MM.1S (cell line): ENCODE measurements around the gene FANCL.
"Not testable (repeated sequence)": the region's sequence is repeated elsewhere in the genome, so short reads cannot be mapped to it uniquely, and the experiment has no call there.

ENCODE experiments used
- DNase-seq: peaks from one replicate; pipeline ENCODE4 v3.0.0-alpha.2; 2015
- H2AFZ ChIP-seq: fragments of 300-600 bp; sonication (generic); 2 replicates; pipeline ENCODE4 v1.6.0; 2016; ENCODE audit warnings: antibody characterized with exemption, low read length
- H3F3A ChIP-seq: fragments of 300-600 bp; sonication (generic); 2 replicates; pipeline ENCODE4 v1.6.1; 2016; ENCODE audit warnings: mild to moderate bottlenecking, antibody characterized with exemption, low read length, moderate library complexity, mixed read lengths; ENCODE audit not compliant: insufficient read depth
- H3K27ac ChIP-seq: fragments of 300-600 bp; sonication (generic); 2 replicates; pipeline ENCODE4 v1.5.1; 2016; ENCODE audit warnings: mild to moderate bottlenecking, low read length
- H3K27me3 ChIP-seq: fragments of 300-600 bp; sonication (generic); replicated peaks from 2 replicates; pipeline ENCODE4 v1.6.0; 2016; ENCODE audit warnings: low read length; ENCODE audit not compliant: insufficient read depth
- H3K36me3 ChIP-seq: fragments of 300-600 bp; sonication (generic); replicated peaks from 2 replicates; pipeline ENCODE4 v1.6.1; 2016; ENCODE audit warnings: mild to moderate bottlenecking, low read length, mixed read lengths; ENCODE audit not compliant: insufficient read depth
- H3K4me1 ChIP-seq: fragments of 300-600 bp; sonication (generic); 2 replicates; pipeline ENCODE4 v1.6.1; 2016; ENCODE audit warnings: low read length, mixed read lengths
- H3K4me2 ChIP-seq: fragments of 300-600 bp; sonication (generic); 2 replicates; pipeline ENCODE4 v1.6.0; 2016; ENCODE audit warnings: low read depth, low read length
- H3K4me3 ChIP-seq: fragments of 300-600 bp; sonication (generic); 2 replicates; pipeline ENCODE4 v1.5.1; 2016; ENCODE audit warnings: low read length, mixed read lengths
- H3K79me2 ChIP-seq: fragments of 300-600 bp; sonication (generic); 2 replicates; pipeline ENCODE4 v1.6.1; 2016; ENCODE audit warnings: mixed run types, low read length, mixed read lengths
- H3K9ac ChIP-seq: fragments of 300-600 bp; sonication (generic); 2 replicates; pipeline ENCODE4 v1.6.1; 2016; ENCODE audit warnings: low read length, mixed read lengths
- H3K9me2 ChIP-seq: fragments of 300-600 bp; sonication (generic); replicated peaks from 2 replicates; pipeline ENCODE4 v1.6.1; 2016; ENCODE audit warnings: mild to moderate bottlenecking, low read length, mixed read lengths; ENCODE audit not compliant: insufficient read depth
- H3K9me3 ChIP-seq: fragments of 300-600 bp; sonication (generic); replicated peaks from 2 replicates; pipeline ENCODE4 v1.6.1; 2016; ENCODE audit warnings: mild to moderate bottlenecking, low read length, mixed read lengths; ENCODE audit not compliant: insufficient read depth
- H4K20me1 ChIP-seq: fragments of 300-600 bp; sonication (generic); 2 replicates; pipeline ENCODE4 v1.6.1; 2016; ENCODE audit warnings: mild to moderate bottlenecking, low read length, moderate library complexity, mixed read lengths; ENCODE audit not compliant: insufficient read depth
- EZH2 ChIP-seq: fragments of 300-600 bp; sonication (generic); optimal IDR thresholded peaks from 2 replicates; pipeline ENCODE3; 2017; ENCODE audit warnings: low read depth, mild to moderate bottlenecking, antibody characterized with exemption, low read length, mixed read lengths
- EZH2phosphoT487 ChIP-seq: fragments of 300-600 bp; sonication (generic); IDR thresholded peaks from 2 replicates; pipeline ENCODE4 v1.6.1; 2018; ENCODE audit warnings: antibody characterized with exemption, low read length
- TF ChIP-seq, protein P1 (sequence below): fragments of 300-600 bp; sonication (generic); IDR thresholded peaks from 2 replicates; pipeline ENCODE4 v1.5.1; 2016; ENCODE audit warnings: antibody characterized with exemption, low read length, mixed read lengths

Gene FANCL

DNA sequence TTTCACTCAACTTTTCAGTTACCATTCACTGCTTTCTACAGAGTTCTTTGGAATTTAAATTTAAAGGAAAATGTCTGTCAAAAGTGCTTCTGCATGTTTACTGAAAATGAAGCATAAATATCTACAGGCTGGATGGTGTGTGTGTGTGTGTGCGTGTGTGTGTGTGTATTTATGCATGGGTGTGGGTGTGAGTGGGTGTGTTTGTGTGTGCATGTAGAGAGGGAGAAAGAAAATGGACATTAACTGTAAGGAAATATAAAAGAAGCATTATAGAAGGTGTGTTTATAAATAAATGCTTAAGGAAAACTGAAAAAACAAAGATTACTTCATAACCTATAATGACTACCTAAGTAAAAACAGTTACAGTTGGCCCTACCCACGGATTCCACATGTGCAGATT, 43.2 kb downstream of the FANCL start:
- Histone ChIP-seq H4K20me1 (no peaks in the 10 kb centered on the region), H3K9ac (no peak overlapping the region), H3K79me2 (no peaks in the 10 kb centered on the region), H2AFZ (no peak overlapping the region), H3K9me2 (no peaks in the 10 kb centered on the region), H3K27me3 (no peaks in the 10 kb centered on the region), H3K4me1 (no peaks in the 10 kb centered on the region), H3K27ac (no peak overlapping the region), H3K4me3 (no peak overlapping the region), H3K36me3 (no peaks in the 10 kb centered on the region; the same call in 1 of the 2 replicates), H3K9me3 (no peaks in the 10 kb centered on the region), H3F3A (no peaks in the 10 kb centered on the region), H3K4me2 (no peak overlapping the region)
- TF ChIP-seq EZH2phosphoT487 (no peak), EZH2 (no peak)
- TF ChIP-seq, protein P1, sequence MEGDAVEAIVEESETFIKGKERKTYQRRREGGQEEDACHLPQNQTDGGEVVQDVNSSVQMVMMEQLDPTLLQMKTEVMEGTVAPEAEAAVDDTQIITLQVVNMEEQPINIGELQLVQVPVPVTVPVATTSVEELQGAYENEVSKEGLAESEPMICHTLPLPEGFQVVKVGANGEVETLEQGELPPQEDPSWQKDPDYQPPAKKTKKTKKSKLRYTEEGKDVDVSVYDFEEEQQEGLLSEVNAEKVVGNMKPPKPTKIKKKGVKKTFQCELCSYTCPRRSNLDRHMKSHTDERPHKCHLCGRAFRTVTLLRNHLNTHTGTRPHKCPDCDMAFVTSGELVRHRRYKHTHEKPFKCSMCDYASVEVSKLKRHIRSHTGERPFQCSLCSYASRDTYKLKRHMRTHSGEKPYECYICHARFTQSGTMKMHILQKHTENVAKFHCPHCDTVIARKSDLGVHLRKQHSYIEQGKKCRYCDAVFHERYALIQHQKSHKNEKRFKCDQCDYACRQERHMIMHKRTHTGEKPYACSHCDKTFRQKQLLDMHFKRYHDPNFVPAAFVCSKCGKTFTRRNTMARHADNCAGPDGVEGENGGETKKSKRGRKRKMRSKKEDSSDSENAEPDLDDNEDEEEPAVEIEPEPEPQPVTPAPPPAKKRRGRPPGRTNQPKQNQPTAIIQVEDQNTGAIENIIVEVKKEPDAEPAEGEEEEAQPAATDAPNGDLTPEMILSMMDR = no peak
- no peak for DNase-seq

DNA sequence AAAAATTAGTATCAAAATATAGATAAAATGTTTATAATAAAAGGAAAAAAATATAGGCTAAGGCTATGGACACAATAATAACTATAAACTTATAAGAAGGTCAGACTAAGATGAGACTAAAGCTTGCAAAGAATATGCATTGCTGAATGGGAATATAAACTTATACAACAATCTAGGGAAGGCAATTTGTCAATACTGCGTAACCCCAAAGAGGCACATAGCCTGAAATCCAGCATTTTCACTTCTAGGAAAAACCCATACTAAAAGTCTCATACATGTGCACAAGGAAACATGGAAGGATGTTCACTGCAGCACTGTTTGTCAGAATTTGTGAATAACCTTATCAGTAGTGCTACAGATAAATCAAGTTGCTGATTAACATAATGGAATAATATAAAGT, 45.5 kb downstream of the FANCL start:
- H3K27ac ChIP-seq = no peak overlapping the region
- no peaks in the 10 kb centered on the region for H3K9me3 ChIP-seq
- TF ChIP-seq, protein P1 = no peak
- TF ChIP-seq EZH2 = no peak
- no peak for TF ChIP-seq EZH2phosphoT487
- no peak overlapping the region for H3K9ac ChIP-seq
- H3K27me3 ChIP-seq = no peaks in the 10 kb centered on the region
- H3K36me3 ChIP-seq = no peaks in the 10 kb centered on the region
- no peaks in the 10 kb centered on the region for H3K79me2 ChIP-seq
- no peaks in the 10 kb centered on the region for H4K20me1 ChIP-seq
- no peaks in the 10 kb centered on the region for H3K9me2 ChIP-seq
- H3F3A ChIP-seq = no peaks in the 10 kb centered on the region
- DNase-seq = no peak
- no peak overlapping the region for H2AFZ ChIP-seq
- no peak overlapping the region for H3K4me2 ChIP-seq
- no peaks in the 10 kb centered on the region for H3K4me1 ChIP-seq
- no peak overlapping the region for H3K4me3 ChIP-seq

DNA sequence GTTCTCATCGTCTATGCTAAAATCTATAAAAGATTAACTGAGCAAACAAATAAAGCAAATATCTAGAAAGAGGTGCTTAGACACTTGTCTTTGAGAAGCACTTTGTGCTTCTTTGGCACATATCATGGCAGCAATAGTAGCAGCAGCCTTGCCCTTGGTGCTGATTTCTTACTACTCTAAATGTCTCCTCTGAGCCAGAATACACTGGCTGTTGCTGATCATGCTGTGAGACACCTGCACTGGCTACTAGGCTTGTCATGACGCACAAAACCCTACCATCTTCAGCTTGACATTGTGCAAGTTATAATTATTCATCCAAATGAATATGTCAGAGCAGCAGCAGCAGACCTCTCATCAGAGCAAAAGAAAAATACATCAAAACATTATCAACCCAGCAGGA, 46.7 kb downstream of the FANCL start:
- H3K36me3 ChIP-seq = no peaks in the 10 kb centered on the region
- H3K27ac ChIP-seq = no peak overlapping the region
- H3K9me2 ChIP-seq = no peaks in the 10 kb centered on the region
- no peaks in the 10 kb centered on the region for H3K9me3 ChIP-seq
- DNase-seq = no peak
- H4K20me1 ChIP-seq = no peaks in the 10 kb centered on the region
- no peak overlapping the region for H2AFZ ChIP-seq
- H3K4me2 ChIP-seq = no peak overlapping the region
- no peaks in the 10 kb centered on the region for H3F3A ChIP-seq
- no peaks in the 10 kb centered on the region for H3K4me1 ChIP-seq
- no peaks in the 10 kb centered on the region for H3K79me2 ChIP-seq
- TF ChIP-seq, protein P1 = no peak
- TF ChIP-seq EZH2phosphoT487 (no peak), EZH2 (no peak)
- no peak overlapping the region for H3K9ac ChIP-seq
- H3K27me3 ChIP-seq = no peaks in the 10 kb centered on the region
- H3K4me3 ChIP-seq = no peak overlapping the region

DNA sequence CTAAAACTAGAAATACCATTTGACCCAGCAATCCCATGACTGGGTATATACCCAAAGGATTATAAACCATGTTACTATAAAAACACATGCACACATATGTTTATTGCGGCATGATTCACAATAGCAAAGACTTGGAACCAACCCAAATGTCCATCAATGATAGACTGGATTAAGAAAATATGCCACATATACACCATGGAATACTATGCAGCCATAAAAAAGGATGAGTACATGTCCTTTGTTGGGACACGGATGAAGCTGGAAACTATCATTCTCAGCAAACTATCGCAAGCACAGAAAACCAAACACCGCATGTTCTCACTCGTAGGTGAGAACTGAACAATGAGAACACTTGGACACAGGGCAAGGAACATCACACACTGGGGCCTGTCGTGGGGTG, 54.1 kb downstream of the FANCL start:
- H3K9me2 ChIP-seq, H3K79me2 ChIP-seq, H4K20me1 ChIP-seq, H3K4me2 ChIP-seq, H3K36me3 ChIP-seq, H3K27ac ChIP-seq, H3K4me3 ChIP-seq, H3K27me3 ChIP-seq, H3K9ac ChIP-seq, H3K9me3 ChIP-seq, H3K4me1 ChIP-seq, H3F3A ChIP-seq, H2AFZ ChIP-seq, DNase-seq: not testable (repeated sequence)
